Epithelial cell of prostate (primary cell): ENCODE data around the gene SLC2A11.
A peak's percentile ranks its signal among the peaks of the same experiment; 100 is the strongest.

Source experiments
- DNase-seq: peaks from one replicate; pipeline ENCODE4 v3.0.0-alpha.2; 2011; ENCODE audit warnings: low read depth, low spot score
- H3K27ac ChIP-seq: fragments of 450-650 bp; 2 replicates; pipeline ENCODE4 v1.5.1; 2017; ENCODE audit warnings: mild to moderate bottlenecking

Gene SLC2A11

DNA sequence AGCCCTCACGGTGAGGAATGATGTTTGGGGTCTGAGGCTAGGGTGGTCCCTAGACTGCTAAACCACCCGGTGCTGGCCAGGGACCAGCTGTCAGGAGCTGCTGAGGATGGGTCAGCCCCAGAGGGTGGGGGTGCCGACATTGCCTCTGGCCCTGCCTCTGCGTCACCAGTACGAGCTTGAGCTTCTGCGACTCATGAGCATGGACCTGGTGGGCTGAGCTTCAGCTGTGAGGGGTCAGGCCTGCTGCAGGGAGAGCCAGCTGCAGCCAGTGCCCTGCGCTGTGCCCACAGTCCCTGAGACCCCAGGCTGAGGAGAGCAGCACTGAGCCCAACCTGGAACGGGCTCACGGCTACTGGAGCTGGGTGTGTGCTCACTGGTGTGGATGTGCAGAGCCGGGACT, 25.9 kb upstream of the SLC2A11 start:
- DNase-seq: no peak
- H3K27ac ChIP-seq: no peak overlapping the region

DNA sequence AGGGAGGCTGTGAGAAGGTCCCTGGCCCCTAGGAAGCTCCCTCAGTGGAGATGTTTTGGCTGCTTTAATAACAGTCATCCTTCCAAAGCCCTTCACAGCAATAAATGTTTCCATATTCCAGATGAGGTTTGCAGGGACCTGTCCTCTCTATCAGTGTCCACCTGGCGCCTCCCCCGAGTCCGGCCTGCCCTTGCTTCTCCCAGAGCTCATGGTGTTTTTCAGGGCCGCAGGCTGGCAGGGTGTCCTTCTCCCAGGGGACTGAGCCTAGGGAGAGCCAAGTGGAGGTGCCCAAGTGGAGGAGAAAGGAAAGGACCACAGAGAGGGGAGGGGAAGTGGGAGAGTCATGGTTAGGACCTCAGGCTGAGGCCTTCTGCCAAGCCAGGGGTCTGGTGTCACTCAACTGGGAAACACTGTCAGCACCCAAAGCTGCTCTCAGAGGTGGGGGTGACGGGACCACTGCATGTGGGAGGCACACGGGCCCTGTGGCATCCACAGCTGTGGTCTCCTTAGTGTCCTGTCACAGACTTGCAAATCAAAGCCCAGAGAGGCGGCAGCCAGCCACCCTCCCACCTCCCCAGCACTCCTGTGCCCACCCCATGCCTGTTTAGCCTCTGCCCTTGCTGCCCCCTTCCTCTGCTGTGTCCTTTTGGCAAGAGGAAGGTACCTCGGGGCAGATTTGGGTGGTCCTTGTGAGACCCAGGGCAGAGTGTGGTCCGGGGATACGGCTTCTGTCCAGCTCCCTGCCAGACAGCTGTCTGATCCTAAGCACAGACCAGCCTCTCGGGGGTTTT, 25.3 kb upstream of the SLC2A11 start:
- DNase-seq: no peak
- H3K27ac ChIP-seq: no peak overlapping the region

DNA sequence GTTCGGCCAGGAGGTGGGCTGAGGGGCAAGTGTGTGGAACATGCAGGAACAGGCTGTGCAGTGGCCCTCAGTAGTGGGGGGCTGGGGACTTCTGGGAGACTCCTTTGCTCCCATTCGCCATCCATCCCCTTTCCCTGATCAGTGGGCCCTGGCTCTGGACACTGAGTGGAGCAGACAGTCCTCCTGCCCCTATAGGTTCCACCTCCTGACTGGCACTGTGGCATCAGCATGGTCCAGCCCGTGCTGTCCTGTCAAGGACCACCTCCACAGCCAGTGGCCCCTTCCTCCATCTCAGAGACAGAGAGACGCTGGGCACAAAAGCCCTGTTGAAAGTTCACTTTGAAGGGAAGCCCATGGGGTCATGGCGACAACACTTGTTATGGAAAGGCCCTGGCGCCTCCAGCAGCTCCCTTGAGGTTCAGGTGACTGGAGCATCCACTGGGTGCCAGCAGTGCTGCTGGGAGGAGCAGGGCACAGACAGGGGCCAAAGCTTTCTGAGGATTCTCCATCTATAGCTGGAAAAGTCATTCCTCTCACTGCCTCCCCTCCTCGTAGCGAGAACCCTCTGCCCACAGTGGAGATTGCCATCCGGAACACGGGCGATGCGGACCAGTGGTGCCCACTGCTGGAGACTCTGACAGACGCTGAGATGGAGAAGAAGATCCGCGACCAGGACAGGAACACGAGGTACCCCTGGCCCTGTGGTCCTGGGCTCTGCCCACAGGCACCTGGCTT, 24.5 kb upstream of the SLC2A11 start:
- no peak overlapping the region for H3K27ac ChIP-seq
- DNase-seq: no peak

- no peak overlapping the region for H3K27ac ChIP-seq
- no peak for DNase-seq
Observed at GRCh38 chr22:23833911-23834317, 23.8 kb upstream of the SLC2A11 start.

- H3K27ac ChIP-seq: no peak overlapping the region
Observed at GRCh38 chr22:23834406-23834792, 23.3 kb upstream of the SLC2A11 start.

DNA sequence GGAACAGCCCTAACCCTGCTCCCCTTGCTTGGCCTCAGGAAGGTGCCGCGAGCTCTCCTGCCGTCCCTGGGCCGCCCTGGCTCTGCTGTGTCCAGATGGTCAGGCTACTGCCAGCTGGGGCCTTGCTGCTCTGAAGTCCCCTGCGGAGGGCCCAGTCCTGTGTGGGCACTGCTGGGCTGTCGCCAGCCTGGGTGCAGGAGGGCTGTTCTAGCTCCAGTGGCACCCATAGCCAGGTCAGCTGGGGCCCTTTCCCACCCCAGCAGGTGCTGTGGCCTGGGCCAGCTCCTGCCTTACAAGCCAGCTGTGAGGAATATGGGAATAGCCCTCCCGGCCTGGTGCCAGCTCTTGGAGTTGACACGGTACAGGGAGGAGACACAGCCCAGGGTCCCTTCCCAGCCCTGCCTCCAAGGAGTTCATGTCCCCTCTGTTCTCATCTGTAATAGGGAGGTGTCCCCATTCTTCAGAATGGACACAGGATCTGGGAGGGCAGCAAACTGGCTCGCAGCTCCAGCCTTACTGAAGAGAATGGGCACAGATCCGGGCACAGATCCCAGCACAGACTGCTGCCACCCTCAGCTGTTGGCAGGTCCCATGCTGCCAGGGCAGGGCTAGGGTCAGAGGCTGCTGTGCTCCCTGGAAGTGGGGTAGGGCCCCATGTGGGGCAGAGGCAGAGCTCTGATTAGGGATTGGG, 22.7 kb upstream of the SLC2A11 start:
- DNase-seq: no peak
- H3K27ac ChIP-seq: no peak overlapping the region

More at GRCh38 chr22:23834406-23834792, 23.3 kb upstream of the SLC2A11 start:
- DNase-seq: no peak

- DNase-seq: no peak
- H3K27ac ChIP-seq: no peak overlapping the region
Observed at GRCh38 chr22:23835484-23836144, 22.1 kb upstream of the SLC2A11 start.

DNA sequence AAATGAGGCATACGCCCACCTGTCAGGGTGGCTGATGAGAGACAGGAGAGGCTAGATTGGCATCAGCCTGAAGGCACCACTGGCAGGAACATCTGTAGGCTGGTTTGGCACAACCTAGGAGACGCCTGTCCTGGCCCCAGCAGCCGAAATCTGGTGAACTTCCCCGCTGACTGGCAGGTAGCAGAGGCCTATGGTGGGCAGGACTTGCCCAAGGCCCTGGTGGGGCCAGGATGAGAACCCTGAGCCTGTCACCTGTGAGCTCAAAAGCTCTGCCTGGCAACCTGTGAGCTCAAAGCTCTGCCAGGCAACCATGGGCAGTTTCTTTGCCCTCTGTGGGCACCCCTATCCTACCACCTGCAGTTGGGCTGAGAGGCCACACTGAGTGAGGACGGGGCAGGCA, 21.4 kb upstream of the SLC2A11 start:
- H3K27ac ChIP-seq: no peak overlapping the region
- no peak for DNase-seq

- H3K27ac ChIP-seq: no peak overlapping the region
- no peak for DNase-seq
Observed at GRCh38 chr22:23836692-23837495, 20.8 kb upstream of the SLC2A11 start.

GRCh38 chr22:23837496-23837859, 20.2 kb upstream of the SLC2A11 start:
- H3K27ac ChIP-seq: no peak overlapping the region
- DNase-seq: no peak

DNA sequence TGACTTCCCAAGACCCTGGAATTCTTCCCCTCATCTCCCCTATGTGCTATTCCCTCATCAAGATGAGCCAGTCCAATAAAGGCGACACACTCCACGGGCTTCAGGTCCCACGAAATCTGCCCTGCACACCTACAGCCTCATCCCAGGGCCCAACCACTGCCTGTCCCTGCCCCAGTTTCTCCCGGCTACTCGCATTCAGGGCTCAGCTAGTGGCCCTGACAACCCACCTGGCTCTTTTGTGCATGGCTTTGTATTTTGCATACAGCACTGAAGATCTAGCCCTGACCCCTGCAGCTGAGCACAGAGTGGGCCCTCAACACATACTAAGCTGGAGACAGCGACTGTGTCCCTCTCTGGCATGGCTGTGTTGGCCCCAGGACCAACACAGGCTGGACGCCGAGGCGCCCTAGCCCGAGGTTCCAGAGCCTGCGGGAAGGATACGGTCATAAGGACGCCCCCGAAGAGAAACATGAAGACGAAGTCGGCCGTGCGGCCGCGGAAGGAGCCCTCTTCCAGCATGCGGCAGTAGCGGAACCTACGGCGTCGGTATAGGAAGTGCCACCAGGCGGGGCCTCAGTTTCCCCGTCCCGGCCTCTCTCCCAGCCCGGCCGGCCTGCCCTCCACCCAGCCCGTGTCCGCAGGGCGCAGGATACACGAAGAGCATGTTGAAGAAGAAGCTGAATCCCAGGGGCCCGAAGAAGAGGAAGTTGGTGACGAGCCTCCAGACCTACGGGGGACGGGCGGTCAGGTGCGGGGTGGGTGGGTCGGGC, 19.6 kb upstream of the SLC2A11 start:
- DNase-seq: no peak
- H3K27ac ChIP-seq: no peak overlapping the region

- no peak within 1 kb of the TSS for H3K27ac ChIP-seq
Observed at GRCh38 chr22:23838681-23839468, 18.8 kb upstream of the SLC2A11 start, which contains the start of gene DERL3. TSS of gene DERL3 (minus strand) at chr22:23839006. CDS start at chr22:23838987, 19 bp downstream.

DNA sequence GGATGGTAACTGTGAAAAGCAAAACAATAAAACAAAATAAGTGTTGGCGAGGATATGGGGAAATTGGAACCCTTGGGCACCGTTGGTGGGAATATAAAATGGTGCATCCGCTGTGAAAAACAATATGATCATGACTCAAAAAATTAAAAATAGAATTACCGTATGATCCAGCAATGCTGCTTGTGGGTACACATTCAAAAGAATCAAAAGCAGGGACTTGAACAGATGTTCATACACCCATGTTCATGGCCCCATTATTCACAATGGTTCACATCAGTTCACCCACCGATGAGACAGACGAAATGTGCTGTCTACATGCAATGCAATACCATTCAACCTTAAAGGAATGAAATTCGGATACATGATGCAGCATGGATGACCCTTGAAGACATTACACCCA, 17.6 kb upstream of the SLC2A11 start:
- H3K27ac ChIP-seq: no peak overlapping the region
- DNase-seq: no peak

More at GRCh38 chr22:23838681-23839468, 18.8 kb upstream of the SLC2A11 start, which contains the start of gene DERL3:
- DNase-seq: peak; percentile 60

- DNase-seq: no peak
- no peak overlapping the region for H3K27ac ChIP-seq
Observed at GRCh38 chr22:23841292-23841691, 16.4 kb upstream of the SLC2A11 start.

GRCh38 chr22:23841736-23842445, 15.8 kb upstream of the SLC2A11 start:
- DNase-seq: no peak
- no peak overlapping the region for H3K27ac ChIP-seq

DNA sequence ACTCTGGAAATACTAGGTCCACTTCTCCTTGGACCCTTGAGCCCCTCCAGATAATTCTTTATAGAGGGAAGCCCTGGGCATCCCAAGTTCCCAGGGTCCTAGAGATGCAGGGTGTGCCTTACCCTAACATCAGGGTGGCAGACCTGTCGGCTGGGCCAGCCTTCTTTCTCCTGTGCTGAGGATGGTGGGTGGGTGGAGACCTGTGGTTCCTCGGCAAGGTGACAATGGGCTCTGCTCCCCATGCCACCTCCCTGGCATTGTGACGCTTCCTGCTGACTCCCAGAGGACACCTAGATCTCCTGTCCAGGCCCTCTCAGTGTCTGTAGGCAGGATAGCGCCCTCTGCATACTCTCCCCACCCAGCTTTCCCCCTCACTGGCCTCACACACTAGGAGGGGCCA, 15.1 kb upstream of the SLC2A11 start:
- no peak overlapping the region for H3K27ac ChIP-seq
- no peak for DNase-seq

- no peak for DNase-seq
- no peak overlapping the region for H3K27ac ChIP-seq
Observed at GRCh38 chr22:23844739-23845202, 12.9 kb upstream of the SLC2A11 start.
